RKO (cell line): ENCODE measurements around the gene SLC16A10.
"Not testable (repeated sequence)": the region's sequence is repeated elsewhere in the genome, so short reads cannot be mapped to it uniquely, and the experiment has no call there.

Experiments
- DNase-seq: peaks from one replicate; pipeline ENCODE4 v3.0.0-alpha.2; 2016; ENCODE audit warnings: low spot score

The SLC16A10 gene

GRCh38 chr6:111086685-111087084 is 618 bp upstream of the SLC16A10 start:
- DNase-seq = no peak

- DNase-seq = peak; percentile 46
Observed at GRCh38 chr6:111087871-111088667, 766 bp downstream of the SLC16A10 start.

- no peak for DNase-seq
Observed at GRCh38 chr6:111088668-111089003, 1.3 kb downstream of the SLC16A10 start.

GRCh38 chr6:111090766-111091165 is 3.5 kb downstream of the SLC16A10 start:
- no peak for DNase-seq

GRCh38 chr6:111091987-111092386 is 4.7 kb downstream of the SLC16A10 start:
- DNase-seq = no peak

GRCh38 chr6:111095488-111095887 is 8.2 kb downstream of the SLC16A10 start:
- not testable (repeated sequence) for DNase-seq

GRCh38 chr6:111096246-111096645 is 8.9 kb downstream of the SLC16A10 start:
- DNase-seq = no peak

GRCh38 chr6:111098597-111098996 is 11.3 kb downstream of the SLC16A10 start:
- DNase-seq = no peak

- no peak for DNase-seq
Observed at GRCh38 chr6:111101987-111102386, 14.7 kb downstream of the SLC16A10 start.

- DNase-seq = peak; percentile 89
Observed at GRCh38 chr6:111105578-111105977, 18.3 kb downstream of the SLC16A10 start.

- no peak for DNase-seq
Observed at GRCh38 chr6:111107589-111107988, 20.3 kb downstream of the SLC16A10 start.

GRCh38 chr6:111110036-111110435 is 22.7 kb downstream of the SLC16A10 start:
- no peak for DNase-seq

- peak; percentile 43 for DNase-seq
Observed at GRCh38 chr6:111113336-111114086, 26.2 kb downstream of the SLC16A10 start.

- no peak for DNase-seq
Observed at GRCh38 chr6:111114087-111114443, 26.8 kb downstream of the SLC16A10 start.

- no peak for DNase-seq
Observed at GRCh38 chr6:111114482-111114881, 27.2 kb downstream of the SLC16A10 start.

- no peak for DNase-seq
Observed at GRCh38 chr6:111118826-111119225, 31.5 kb downstream of the SLC16A10 start.

- DNase-seq = no peak
Observed at GRCh38 chr6:111119571-111120329, 32.4 kb downstream of the SLC16A10 start.

GRCh38 chr6:111121789-111122350 is 34.6 kb downstream of the SLC16A10 start:
- no peak for DNase-seq

GRCh38 chr6:111122458-111123286 is 35.4 kb downstream of the SLC16A10 start:
- no peak for DNase-seq

GRCh38 chr6:111124406-111124805 is 37.1 kb downstream of the SLC16A10 start:
- DNase-seq = no peak

- DNase-seq = no peak
Observed at GRCh38 chr6:111129013-111129412, 41.7 kb downstream of the SLC16A10 start.

- DNase-seq = not testable (repeated sequence)
Observed at GRCh38 chr6:111131018-111131417, 43.7 kb downstream of the SLC16A10 start.
